ENCODE measurements around the gene DNAJC7.

The DNAJC7 gene

DNA sequence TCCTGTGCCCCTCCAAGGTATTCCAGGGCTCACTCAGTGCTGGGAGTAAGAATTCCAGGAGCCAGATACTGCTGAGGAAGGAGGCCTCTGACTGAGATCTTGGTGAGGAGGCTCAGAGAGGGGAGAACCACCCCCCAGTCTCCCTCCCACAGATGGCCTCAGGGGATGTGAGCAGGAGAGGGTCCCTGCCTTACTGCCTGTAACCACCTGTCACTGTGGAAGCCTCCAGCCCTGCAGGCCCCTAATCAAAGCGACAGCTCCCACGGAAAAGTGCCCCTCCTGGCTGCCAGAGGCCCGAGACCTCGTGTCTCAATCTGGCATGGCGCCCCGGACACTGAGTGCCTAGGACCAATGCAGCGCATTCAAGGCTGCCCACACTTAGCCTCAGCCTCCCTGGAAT, 40.8 kb upstream of the DNAJC7 start:
- no peaks in the 10 kb centered on the region for H3K9me2 ChIP-seq (replicated peaks; ENCODE audit: low read depth, low read length)

DNA sequence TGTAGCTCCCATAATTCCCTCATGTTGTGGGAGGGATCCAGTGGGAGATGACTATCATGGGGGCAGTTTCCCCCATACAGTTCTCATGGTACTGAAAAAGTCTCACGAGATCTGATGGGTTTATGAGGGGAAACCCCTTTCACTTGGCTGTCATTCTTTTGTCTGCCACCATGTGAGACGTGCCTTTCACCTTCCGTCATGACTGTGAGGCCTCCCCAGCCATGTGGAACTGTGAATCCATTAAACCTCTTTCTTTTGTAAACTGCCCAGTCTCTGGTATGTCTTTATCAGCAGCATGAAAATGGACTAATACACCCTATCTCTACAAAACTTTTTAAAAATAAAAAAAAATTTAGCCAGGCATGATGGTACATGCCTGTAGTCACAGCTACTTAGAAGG, 39.4 kb upstream of the DNAJC7 start:
- H3F3A ChIP-seq (ENCODE audit: low read depth): no peaks in the 10 kb centered on the region
- H3K9ac ChIP-seq (ENCODE audit: low read depth, low read length, poor library complexity, severe bottlenecking): no peak overlapping the region
- H3K4me3 ChIP-seq (ENCODE audit: low read length, poor library complexity, severe bottlenecking): no peak overlapping the region
- no peaks in the 10 kb centered on the region for H3K36me3 ChIP-seq (ENCODE audit: insufficient read depth, low read length)
- no peak overlapping the region for H3K4me2 ChIP-seq (ENCODE audit: low read depth, low read length, poor library complexity, severe bottlenecking)
- H3K4me1 ChIP-seq (ENCODE audit: insufficient read depth, low read length, poor library complexity, severe bottlenecking): peaks cover 6% of the 10 kb centered on the region
- TF ChIP-seq, protein P1, sequence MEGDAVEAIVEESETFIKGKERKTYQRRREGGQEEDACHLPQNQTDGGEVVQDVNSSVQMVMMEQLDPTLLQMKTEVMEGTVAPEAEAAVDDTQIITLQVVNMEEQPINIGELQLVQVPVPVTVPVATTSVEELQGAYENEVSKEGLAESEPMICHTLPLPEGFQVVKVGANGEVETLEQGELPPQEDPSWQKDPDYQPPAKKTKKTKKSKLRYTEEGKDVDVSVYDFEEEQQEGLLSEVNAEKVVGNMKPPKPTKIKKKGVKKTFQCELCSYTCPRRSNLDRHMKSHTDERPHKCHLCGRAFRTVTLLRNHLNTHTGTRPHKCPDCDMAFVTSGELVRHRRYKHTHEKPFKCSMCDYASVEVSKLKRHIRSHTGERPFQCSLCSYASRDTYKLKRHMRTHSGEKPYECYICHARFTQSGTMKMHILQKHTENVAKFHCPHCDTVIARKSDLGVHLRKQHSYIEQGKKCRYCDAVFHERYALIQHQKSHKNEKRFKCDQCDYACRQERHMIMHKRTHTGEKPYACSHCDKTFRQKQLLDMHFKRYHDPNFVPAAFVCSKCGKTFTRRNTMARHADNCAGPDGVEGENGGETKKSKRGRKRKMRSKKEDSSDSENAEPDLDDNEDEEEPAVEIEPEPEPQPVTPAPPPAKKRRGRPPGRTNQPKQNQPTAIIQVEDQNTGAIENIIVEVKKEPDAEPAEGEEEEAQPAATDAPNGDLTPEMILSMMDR (conservative IDR thresholded peaks at IDR 0.05; ENCODE audit: low read length): no peak
- TF ChIP-seq EZH2phosphoT487 (IDR thresholded peaks at IDR 0.05; ENCODE audit: borderline replicate concordance): no peak
- H3K9me3 ChIP-seq (ENCODE audit: insufficient read depth, low read depth, low read length): no peaks in the 10 kb centered on the region
- no peaks in the 10 kb centered on the region for H4K20me1 ChIP-seq (ENCODE audit: insufficient read depth, low read length, poor library complexity, severe bottlenecking)
- H2AFZ ChIP-seq (ENCODE audit: low read length): no peak overlapping the region
- no peaks in the 10 kb centered on the region for H3K79me2 ChIP-seq (ENCODE audit: insufficient read depth, low read length)
- H3K9me2 ChIP-seq (replicated peaks; ENCODE audit: low read depth, low read length): no peaks in the 10 kb centered on the region
- H3K27me3 ChIP-seq (ENCODE audit: insufficient read depth, low read length, poor library complexity, severe bottlenecking): no peaks in the 10 kb centered on the region

More for the DNA sequence above, 40.8 kb upstream of the DNAJC7 start:
- Histone ChIP-seq H3K9ac (ENCODE audit: low read depth, low read length, poor library complexity, severe bottlenecking) (no peak overlapping the region), H3K27me3 (ENCODE audit: insufficient read depth, low read length, poor library complexity, severe bottlenecking) (no peaks in the 10 kb centered on the region), H3K4me2 (ENCODE audit: low read depth, low read length, poor library complexity, severe bottlenecking) (no peak overlapping the region), H2AFZ (ENCODE audit: low read length) (no peak overlapping the region), H3K79me2 (ENCODE audit: insufficient read depth, low read length) (no peaks in the 10 kb centered on the region), H3K4me1 (ENCODE audit: insufficient read depth, low read length, poor library complexity, severe bottlenecking) (peaks cover 6% of the 10 kb centered on the region), H3K4me3 (ENCODE audit: low read length, poor library complexity, severe bottlenecking) (no peak overlapping the region), H3K36me3 (ENCODE audit: insufficient read depth, low read length) (no peaks in the 10 kb centered on the region), H3F3A (ENCODE audit: low read depth) (no peaks in the 10 kb centered on the region), H3K9me3 (ENCODE audit: insufficient read depth, low read depth, low read length) (no peaks in the 10 kb centered on the region), H4K20me1 (ENCODE audit: insufficient read depth, low read length, poor library complexity, severe bottlenecking) (no peaks in the 10 kb centered on the region)
- no peak for TF ChIP-seq EZH2phosphoT487 (IDR thresholded peaks at IDR 0.05; ENCODE audit: borderline replicate concordance)

- Histone ChIP-seq H4K20me1 (ENCODE audit: insufficient read depth, low read length, poor library complexity, severe bottlenecking) (no peaks in the 10 kb centered on the region), H3K9ac (ENCODE audit: low read depth, low read length, poor library complexity, severe bottlenecking) (no peak overlapping the region)
- TF ChIP-seq, protein P1 (conservative IDR thresholded peaks at IDR 0.05; ENCODE audit: low read length): no peak
- no peak for TF ChIP-seq EZH2phosphoT487 (IDR thresholded peaks at IDR 0.05; ENCODE audit: borderline replicate concordance)
These were observed 38.3 kb upstream of the DNAJC7 start for GRCh38 chr17:42055496-42055895.

DNA sequence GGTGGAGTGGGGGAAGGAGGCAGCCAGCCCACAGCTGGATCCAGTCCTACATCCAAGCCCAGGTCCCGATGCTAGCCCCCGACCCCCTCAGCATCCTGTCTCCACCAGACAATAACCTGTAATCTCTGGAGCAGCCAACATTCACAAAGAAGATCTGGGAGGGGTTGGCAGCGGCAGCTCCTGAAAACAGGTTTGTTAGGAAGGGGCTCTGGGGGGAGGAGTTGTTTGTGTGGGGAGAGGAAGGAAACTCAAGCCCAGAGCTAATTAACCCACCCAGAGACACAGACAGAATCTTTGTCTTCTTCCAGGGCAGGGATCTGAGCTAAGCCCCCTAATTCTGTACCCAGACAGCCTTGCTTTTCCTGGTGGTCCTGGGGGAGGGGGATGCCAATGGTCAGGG, 37.8 kb upstream of the DNAJC7 start:
- Histone ChIP-seq H3K79me2 (ENCODE audit: insufficient read depth, low read length) (no peaks in the 10 kb centered on the region), H3K9me2 (replicated peaks; ENCODE audit: low read depth, low read length) (no peaks in the 10 kb centered on the region), H3K4me1 (ENCODE audit: insufficient read depth, low read length, poor library complexity, severe bottlenecking) (peaks cover 4% of the 10 kb centered on the region), H3K4me2 (ENCODE audit: low read depth, low read length, poor library complexity, severe bottlenecking) (no peak overlapping the region), H3K9me3 (ENCODE audit: insufficient read depth, low read depth, low read length) (no peaks in the 10 kb centered on the region), H3K4me3 (ENCODE audit: low read length, poor library complexity, severe bottlenecking) (no peak overlapping the region), H3K36me3 (ENCODE audit: insufficient read depth, low read length) (no peaks in the 10 kb centered on the region), H3K9ac (ENCODE audit: low read depth, low read length, poor library complexity, severe bottlenecking) (no peak overlapping the region), H3K27me3 (ENCODE audit: insufficient read depth, low read length, poor library complexity, severe bottlenecking) (no peaks in the 10 kb centered on the region), H2AFZ (ENCODE audit: low read length) (no peak overlapping the region), H3F3A (ENCODE audit: low read depth) (no peaks in the 10 kb centered on the region), H4K20me1 (ENCODE audit: insufficient read depth, low read length, poor library complexity, severe bottlenecking) (no peaks in the 10 kb centered on the region)
- TF ChIP-seq, protein P1 (conservative IDR thresholded peaks at IDR 0.05; ENCODE audit: low read length): no peak
- no peak for TF ChIP-seq EZH2phosphoT487 (IDR thresholded peaks at IDR 0.05; ENCODE audit: borderline replicate concordance)

More at GRCh38 chr17:42055496-42055895, 38.3 kb upstream of the DNAJC7 start:
- Histone ChIP-seq H3K4me3 (ENCODE audit: low read length, poor library complexity, severe bottlenecking) (no peak overlapping the region), H3K9me2 (replicated peaks; ENCODE audit: low read depth, low read length) (no peaks in the 10 kb centered on the region), H3K4me1 (ENCODE audit: insufficient read depth, low read length, poor library complexity, severe bottlenecking) (peaks cover 6% of the 10 kb centered on the region), H3K27me3 (ENCODE audit: insufficient read depth, low read length, poor library complexity, severe bottlenecking) (no peaks in the 10 kb centered on the region), H3K79me2 (ENCODE audit: insufficient read depth, low read length) (no peaks in the 10 kb centered on the region), H3K4me2 (ENCODE audit: low read depth, low read length, poor library complexity, severe bottlenecking) (no peak overlapping the region), H3F3A (ENCODE audit: low read depth) (no peaks in the 10 kb centered on the region), H3K9me3 (ENCODE audit: insufficient read depth, low read depth, low read length) (no peaks in the 10 kb centered on the region), H3K36me3 (ENCODE audit: insufficient read depth, low read length) (no peaks in the 10 kb centered on the region), H2AFZ (ENCODE audit: low read length) (no peak overlapping the region)

Measured in Loucy (cell line).